Trophoblast cell (in vitro differentiated cells and primary cell): ENCODE data around the gene NCR3LG1.

ENCODE experiments used
- DNase-seq, 2 donors: peaks; one replicate each; pipeline ENCODE4 v3.0.0-alpha.2; 2016
- H2AFZ ChIP-seq: 2 replicates; pipeline ENCODE4 v1.6.1; 2013; ENCODE audit warnings: low read length, moderate library complexity, mild to moderate bottlenecking; ENCODE audit not compliant: insufficient read depth, poor library complexity
- H2AK5ac ChIP-seq: 2 replicates; pipeline ENCODE4 v1.6.1; 2013; ENCODE audit warnings: mild to moderate bottlenecking, low read length
- H2BK120ac ChIP-seq: 2 replicates; pipeline ENCODE4 v1.6.1; 2013; ENCODE audit warnings: low read length, mild to moderate bottlenecking, moderate library complexity; ENCODE audit not compliant: insufficient read depth, poor library complexity
- H2BK12ac ChIP-seq: 2 replicates; pipeline ENCODE4 v1.6.1; 2013; ENCODE audit warnings: mild to moderate bottlenecking, low read length, moderate library complexity
- H2BK5ac ChIP-seq: 2 replicates; pipeline ENCODE4 v1.6.1; 2013; ENCODE audit warnings: low read length, low read depth, moderate library complexity, mild to moderate bottlenecking; ENCODE audit not compliant: poor library complexity
- H3K14ac ChIP-seq: 2 replicates; pipeline ENCODE4 v1.6.1; 2013; ENCODE audit warnings: mild to moderate bottlenecking, low read length
- H3K18ac ChIP-seq: 2 replicates; pipeline ENCODE4 v1.6.1; 2013; ENCODE audit warnings: mild to moderate bottlenecking, low read length
- H3K23ac ChIP-seq: 2 replicates; pipeline ENCODE4 v1.6.1; 2013; ENCODE audit warnings: low read length
- H3K27ac ChIP-seq: 2 replicates; pipeline ENCODE4 v1.5.1; 2013; ENCODE audit warnings: low read depth, mild to moderate bottlenecking, inconsistent platforms, low read length, moderate library complexity
- H3K27me3 ChIP-seq: 2 replicates; pipeline ENCODE4 v1.6.1; 2013; ENCODE audit warnings: inconsistent platforms, mild to moderate bottlenecking, low read length, moderate library complexity; ENCODE audit not compliant: insufficient read depth
- H3K36me3 ChIP-seq, 2 experiments: 1 replicate in 1 of 2; 2 replicates in 1 of 2; pipeline ENCODE4 v1.6.1; 2013; ENCODE audit warnings: low read length in 2 of 2, mild to moderate bottlenecking in 2 of 2, moderate library complexity in 1 of 2; ENCODE audit not compliant: insufficient read depth in 2 of 2, control insufficient read depth in 1 of 2
- H3K4ac ChIP-seq: 2 replicates; pipeline ENCODE4 v1.6.1; 2013; ENCODE audit warnings: low read depth, mild to moderate bottlenecking, low read length, moderate library complexity
- H3K4me1 ChIP-seq, 2 experiments: 1 replicate in 1 of 2; 2 replicates in 1 of 2; pipeline ENCODE4 v1.6.1; 2013; ENCODE audit warnings: low read length in 2 of 2, mild to moderate bottlenecking in 2 of 2, moderate library complexity in 1 of 2; ENCODE audit not compliant: insufficient read depth in 2 of 2, control insufficient read depth in 1 of 2
- H3K4me2 ChIP-seq: 2 replicates; pipeline ENCODE4 v1.6.1; 2013; ENCODE audit warnings: inconsistent platforms, mild to moderate bottlenecking, low read length, moderate library complexity
- H3K4me3 ChIP-seq: 2 replicates; pipeline ENCODE4 v1.5.1; 2013; ENCODE audit warnings: mild to moderate bottlenecking, low read depth, low read length, inconsistent platforms
- H3K79me1 ChIP-seq: one replicate; pipeline ENCODE4 v1.6.1; 2013; ENCODE audit warnings: low read length
- H3K79me2 ChIP-seq: 2 replicates; pipeline ENCODE4 v1.6.1; 2013; ENCODE audit warnings: low read length, mild to moderate bottlenecking; ENCODE audit not compliant: control insufficient read depth, insufficient read depth, poor library complexity
- H3K9ac ChIP-seq: 2 replicates; pipeline ENCODE4 v1.6.1; 2013; ENCODE audit warnings: mild to moderate bottlenecking, low read length
- H3K9me3 ChIP-seq: 2 replicates; pipeline ENCODE4 v1.6.1; 2013; ENCODE audit warnings: low read depth, mild to moderate bottlenecking, control low read depth, inconsistent platforms, low read length; ENCODE audit not compliant: insufficient read depth
- H4K12ac ChIP-seq: 2 replicates; pipeline ENCODE4 v1.6.1; 2013; ENCODE audit warnings: low read depth, mild to moderate bottlenecking, low read length, moderate library complexity
- H4K8ac ChIP-seq: 2 replicates; pipeline ENCODE4 v1.6.1; 2013; ENCODE audit warnings: low read depth, mild to moderate bottlenecking, low read length, moderate library complexity
- H4K91ac ChIP-seq: one replicate; pipeline ENCODE4 v1.6.1; 2013; ENCODE audit warnings: low read depth, mild to moderate bottlenecking, low read length, moderate library complexity
- WGBS: extraction: QIAGEN DNeasy Blood & Tissue Kit; methylation state at CpG from one replicate; pipeline ENCODE4 v1.1.7; 2013; ENCODE audit warnings: missing lambda C conversion rate; ENCODE audit not compliant: insufficient read length, insufficient coverage; ENCODE audit errors: extremely low coverage; 5-methylcytosine and 5-hydroxymethylcytosine counted together

NCR3LG1 gene

GRCh38 chr11:17387811-17388210, 36.2 kb downstream of the NCR3LG1 start:
- Histone ChIP-seq H2AFZ (no peak overlapping the region), H3K23ac (no peak overlapping the region), H3K4me1 (peaks cover 2 to 11% of the 10 kb centered on the region in 2 experiments), H2BK120ac (no peak overlapping the region), H3K36me3 (no peaks in the 10 kb centered on the region), H3K4me2 (no peak overlapping the region), H3K4me3 (no peak overlapping the region), H3K4ac (no peak overlapping the region), H3K79me1 (no peaks in the 10 kb centered on the region), H3K27ac (no peak overlapping the region), H3K18ac (no peak overlapping the region), H2BK12ac (no peak overlapping the region), H2AK5ac (no peak overlapping the region), H4K8ac (no peak overlapping the region), H3K9me3 (peaks cover 5% of the 10 kb centered on the region), H2BK5ac (no peak overlapping the region), H3K9ac (no peak overlapping the region), H3K79me2 (no peaks in the 10 kb centered on the region), H4K12ac (no peak overlapping the region), H4K91ac (no peak overlapping the region), H3K14ac (no peak overlapping the region), H3K27me3 (no peaks in the 10 kb centered on the region)
- no CpG with 5 or more reads among the region's 20 CpGs for WGBS
- DNase-seq = no peak

GRCh38 chr11:17388609-17389210, 37.1 kb downstream of the NCR3LG1 start, which contains the start of gene KCNJ11:
Gene KCNJ11, minus strand, starts transcription at chr11:17388659. Its CDS starts 568 bp downstream, at chr11:17388091.
- Histone ChIP-seq H3K36me3 (no peaks in the 10 kb centered on the region), H2AFZ (peak within 1 kb of the TSS; percentile 85), H3K79me1 (no peaks in the 10 kb centered on the region), H3K14ac (no peak within 1 kb of the TSS), H4K91ac (no peak within 1 kb of the TSS), H3K4me1 (peaks cover 2 to 11% of the 10 kb centered on the region in 2 experiments), H2AK5ac (no peak within 1 kb of the TSS), H3K18ac (no peak within 1 kb of the TSS), H2BK120ac (no peak within 1 kb of the TSS), H3K9ac (no peak within 1 kb of the TSS), H4K8ac (no peak within 1 kb of the TSS), H3K27ac (no peak within 1 kb of the TSS), H3K23ac (no peak within 1 kb of the TSS), H4K12ac (no peak within 1 kb of the TSS), H3K4me3 (peak within 1 kb of the TSS; percentile 66), H3K9me3 (peaks cover 5% of the 10 kb centered on the region), H3K79me2 (no peaks in the 10 kb centered on the region), H3K27me3 (no peaks in the 10 kb centered on the region), H3K4me2 (peak within 1 kb of the TSS; percentile 90), H2BK12ac (no peak within 1 kb of the TSS), H3K4ac (no peak within 1 kb of the TSS), H2BK5ac (no peak within 1 kb of the TSS)
- no CpG with 5 or more reads among the region's 53 CpGs for WGBS
- no peak for DNase-seq

GRCh38 chr11:17389211-17389956, 37.8 kb downstream of the NCR3LG1 start:
- DNase-seq = peak; percentile 13 to 30
- peaks cover 2 to 11% of the 10 kb centered on the region in 2 experiments for H3K4me1 ChIP-seq
- no peak overlapping the region for H3K18ac ChIP-seq
- H3K4me2 ChIP-seq = peak overlapping the region; percentile 90
- H3K4me3 ChIP-seq = peak overlapping the region; percentile 66
- no peak overlapping the region for H3K9ac ChIP-seq
- no peak overlapping the region for H2BK12ac ChIP-seq
- no peak overlapping the region for H2AK5ac ChIP-seq
- peaks cover 5% of the 10 kb centered on the region for H3K9me3 ChIP-seq
- H3K14ac ChIP-seq = no peak overlapping the region
- no peak overlapping the region for H3K27ac ChIP-seq
- H3K79me1 ChIP-seq = no peaks in the 10 kb centered on the region
- H3K36me3 ChIP-seq = no peaks in the 10 kb centered on the region
- H4K8ac ChIP-seq = no peak overlapping the region
- H3K27me3 ChIP-seq = no peaks in the 10 kb centered on the region
- no peak overlapping the region for H4K91ac ChIP-seq
- peak overlapping the region; percentile 85 for H2AFZ ChIP-seq
- no peak overlapping the region for H4K12ac ChIP-seq
- no peak overlapping the region for H3K23ac ChIP-seq
- WGBS = no CpG with 5 or more reads among the region's 55 CpGs
- H2BK120ac ChIP-seq = no peak overlapping the region
- H3K4ac ChIP-seq = no peak overlapping the region
- no peaks in the 10 kb centered on the region for H3K79me2 ChIP-seq
- no peak overlapping the region for H2BK5ac ChIP-seq

- no peak overlapping the region for H3K4me3 ChIP-seq
- no peaks in the 10 kb centered on the region for H3K79me1 ChIP-seq
- H3K23ac ChIP-seq = no peak overlapping the region
- no peak overlapping the region for H3K4ac ChIP-seq
- peaks cover 2 to 11% of the 10 kb centered on the region in 2 experiments for H3K4me1 ChIP-seq
- WGBS = no CpG with 5 or more reads among the region's 10 CpGs
- H3K9ac ChIP-seq = no peak overlapping the region
- no peak overlapping the region for H2BK120ac ChIP-seq
- no peak overlapping the region for H4K12ac ChIP-seq
- no peaks in the 10 kb centered on the region for H3K36me3 ChIP-seq
- H4K8ac ChIP-seq = no peak overlapping the region
- no peak overlapping the region for H2BK12ac ChIP-seq
- no peak overlapping the region for H2AFZ ChIP-seq
- H2BK5ac ChIP-seq = no peak overlapping the region
- no peak overlapping the region for H4K91ac ChIP-seq
- H3K4me2 ChIP-seq = no peak overlapping the region
- H3K9me3 ChIP-seq = peaks cover 5% of the 10 kb centered on the region
- H2AK5ac ChIP-seq = no peak overlapping the region
- H3K18ac ChIP-seq = no peak overlapping the region
- DNase-seq = no peak
- H3K14ac ChIP-seq = no peak overlapping the region
- H3K79me2 ChIP-seq = no peaks in the 10 kb centered on the region
- no peak overlapping the region for H3K27ac ChIP-seq
- no peaks in the 10 kb centered on the region for H3K27me3 ChIP-seq
Observed at GRCh38 chr11:17389957-17390649, 38.5 kb downstream of the NCR3LG1 start.
